NCI-H1694 (cell line): ENCODE results near the gene ING5.

Experiments
- DNase-seq: peaks from one replicate; lab custom pipeline; 2025; lab: John Stamatoyannopoulos, UW

Gene ING5

DNA sequence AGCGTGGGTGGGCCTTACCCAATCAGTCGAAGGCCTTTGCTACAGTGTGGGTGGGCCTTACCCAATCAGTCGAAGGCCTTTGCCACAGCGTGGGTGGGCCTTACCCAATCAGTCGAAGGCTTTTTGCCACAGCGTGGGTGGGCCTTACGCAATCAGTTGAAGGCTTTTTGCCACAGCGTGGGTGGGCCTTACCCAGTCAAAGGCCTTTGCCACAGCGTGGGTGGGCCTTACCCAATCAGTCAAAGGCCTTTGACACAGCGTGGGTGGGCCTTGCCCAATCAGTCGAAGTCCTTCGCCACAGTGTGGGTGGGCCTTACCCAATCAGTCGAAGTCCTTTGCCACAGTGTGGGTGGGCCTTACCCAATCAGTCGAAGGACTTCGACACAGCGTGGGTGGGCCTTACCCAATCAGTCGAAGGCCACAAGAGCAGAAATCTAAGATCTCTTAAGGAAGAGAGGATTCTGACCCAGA, 58.5 kb downstream of the ING5 start:
- DNase-seq = no peak

GRCh38 chr2:241762321-241762932, 60.6 kb downstream of the ING5 start:
- no peak for DNase-seq

GRCh38 chr2:241762933-241763369, 61.1 kb downstream of the ING5 start:
- no peak for DNase-seq

DNA sequence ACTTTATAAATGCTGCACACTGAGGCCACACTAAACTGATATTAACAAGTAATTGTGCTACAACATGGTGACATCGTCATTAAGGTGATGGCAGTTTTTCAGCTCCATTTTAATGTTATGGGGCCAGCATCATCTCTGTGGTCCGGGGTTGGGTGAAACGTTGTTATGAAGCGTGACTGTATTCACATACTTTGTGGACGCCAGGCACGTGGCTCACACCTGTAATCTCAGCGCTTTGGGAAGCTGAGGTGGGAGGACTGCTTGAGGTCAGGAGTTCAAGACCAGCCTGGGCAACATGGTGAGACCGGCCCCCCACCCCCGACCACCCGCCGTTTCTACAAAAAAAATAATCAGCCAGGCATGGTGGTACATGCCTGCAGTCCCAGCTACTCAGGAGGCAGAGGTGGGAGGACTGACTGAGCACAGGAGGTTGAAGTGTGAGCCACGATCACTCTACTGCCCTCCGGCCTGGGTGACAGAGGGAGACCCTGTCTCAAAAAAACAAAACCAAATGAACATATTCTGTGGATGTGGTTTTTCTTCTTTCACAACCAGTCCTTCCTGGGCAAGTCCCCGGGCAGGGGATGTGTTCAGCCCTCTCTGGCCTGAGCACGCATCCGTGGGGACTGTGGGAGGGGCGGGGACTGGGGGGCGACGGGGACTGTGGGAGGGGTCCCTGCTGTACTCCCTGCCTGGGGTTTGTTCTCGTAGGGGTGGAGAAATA, 61.9 kb downstream of the ING5 start:
- DNase-seq = no peak

DNA sequence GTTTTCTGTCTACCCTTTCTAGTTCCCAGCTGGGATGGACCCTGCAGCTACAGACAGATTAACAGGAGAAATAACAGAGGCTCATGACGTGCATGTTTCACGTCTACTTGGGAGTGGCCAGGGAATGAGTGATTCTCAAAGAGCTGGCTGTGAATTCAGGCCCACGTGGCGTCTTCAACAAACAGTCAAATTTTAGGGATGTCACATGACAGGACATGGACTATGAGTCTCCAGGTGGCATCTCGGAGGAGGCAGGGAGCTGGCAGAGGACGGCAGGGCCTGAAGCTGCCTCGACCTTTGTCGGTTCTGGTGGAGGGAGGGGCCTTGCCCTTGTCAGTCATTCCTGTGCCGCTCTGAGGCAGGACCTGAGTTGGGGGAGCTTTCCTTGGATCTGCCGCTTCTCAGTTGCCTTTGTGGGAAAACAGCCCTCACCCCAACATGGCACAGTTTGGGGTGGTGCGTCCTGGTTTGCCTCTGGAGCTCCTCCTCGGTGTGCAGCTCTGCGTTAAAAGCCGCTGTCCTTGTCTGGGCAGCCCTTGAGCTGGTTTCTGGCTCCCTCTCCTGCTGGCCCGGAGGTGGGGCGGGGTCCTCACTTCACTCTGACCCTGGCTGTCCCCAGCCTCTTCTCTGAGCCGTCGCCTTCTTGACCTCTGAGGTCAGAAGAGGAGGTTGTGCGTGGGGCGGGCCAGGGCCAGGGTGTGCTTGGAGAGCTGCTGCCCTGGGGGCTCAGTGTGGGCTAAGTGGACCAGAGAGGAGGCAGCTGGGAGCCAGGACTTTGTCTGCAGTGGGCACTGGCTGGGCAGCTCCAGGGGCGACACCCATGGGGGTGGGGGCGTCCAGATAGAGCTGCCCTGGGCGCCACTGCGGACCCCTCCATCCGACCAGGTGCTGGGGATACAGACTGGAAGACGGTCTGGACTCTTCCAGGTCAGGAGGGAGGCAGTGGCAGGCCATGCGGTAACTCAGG, 62.7 kb downstream of the ING5 start:
- no peak for DNase-seq

DNA sequence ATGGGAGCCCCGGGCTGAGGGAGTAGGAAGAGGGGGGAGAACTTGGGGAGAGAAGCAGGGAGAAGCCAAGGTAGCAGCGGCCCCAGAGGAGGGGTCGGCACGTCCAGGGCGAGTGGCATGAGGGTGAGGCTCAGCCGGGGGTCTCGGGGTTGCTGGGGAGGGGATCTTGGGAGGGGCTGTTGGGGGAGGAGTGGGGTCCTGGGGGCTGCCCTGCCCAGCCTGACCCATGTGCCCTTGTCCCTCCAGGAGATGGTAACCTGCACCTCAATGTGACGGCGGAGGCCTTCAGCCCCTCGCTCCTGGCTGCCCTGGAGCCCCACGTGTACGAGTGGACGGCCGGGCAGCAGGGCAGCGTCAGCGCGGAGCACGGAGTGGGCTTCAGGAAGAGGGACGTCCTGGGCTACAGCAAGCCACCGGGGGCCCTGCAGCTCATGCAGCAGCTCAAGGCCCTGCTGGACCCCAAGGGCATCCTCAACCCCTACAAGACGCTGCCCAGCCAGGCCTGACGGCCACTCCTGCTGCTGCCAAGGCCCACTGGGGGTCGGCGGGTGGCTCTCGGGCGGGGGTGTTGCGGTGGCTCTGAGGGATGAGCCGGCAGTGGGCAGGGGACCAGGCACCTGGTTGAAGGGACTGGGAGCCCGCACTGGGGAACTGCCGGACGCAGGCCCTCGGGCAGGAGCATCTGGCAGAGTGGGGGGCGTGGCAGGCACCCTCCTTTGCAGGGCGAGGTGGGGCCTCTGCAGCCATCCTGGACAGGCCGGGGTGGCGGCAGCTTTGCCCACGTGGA, 65.8 kb downstream of the ING5 start:
- no peak for DNase-seq

- no peak for DNase-seq
These were observed 66.4 kb downstream of the ING5 start for GRCh38 chr2:241768251-241768711.

- DNase-seq = no peak
These were observed 67.0 kb downstream of the ING5 start for GRCh38 chr2:241768850-241769249.

GRCh38 chr2:241769819-241770184, 68.0 kb downstream of the ING5 start:
- no peak for DNase-seq

GRCh38 chr2:241770185-241770935, 68.5 kb downstream of the ING5 start:
- DNase-seq = no peak

- no peak for DNase-seq
These were observed 69.1 kb downstream of the ING5 start for GRCh38 chr2:241770936-241771285.

GRCh38 chr2:241771286-241772062, 69.6 kb downstream of the ING5 start:
- DNase-seq = no peak

- DNase-seq = no peak
These were observed 70.2 kb downstream of the ING5 start for GRCh38 chr2:241772063-241772499.

- no peak for DNase-seq
These were observed 71.9 kb downstream of the ING5 start for GRCh38 chr2:241773511-241774418.

GRCh38 chr2:241774419-241775222, 72.8 kb downstream of the ING5 start:
- no peak for DNase-seq

DNA sequence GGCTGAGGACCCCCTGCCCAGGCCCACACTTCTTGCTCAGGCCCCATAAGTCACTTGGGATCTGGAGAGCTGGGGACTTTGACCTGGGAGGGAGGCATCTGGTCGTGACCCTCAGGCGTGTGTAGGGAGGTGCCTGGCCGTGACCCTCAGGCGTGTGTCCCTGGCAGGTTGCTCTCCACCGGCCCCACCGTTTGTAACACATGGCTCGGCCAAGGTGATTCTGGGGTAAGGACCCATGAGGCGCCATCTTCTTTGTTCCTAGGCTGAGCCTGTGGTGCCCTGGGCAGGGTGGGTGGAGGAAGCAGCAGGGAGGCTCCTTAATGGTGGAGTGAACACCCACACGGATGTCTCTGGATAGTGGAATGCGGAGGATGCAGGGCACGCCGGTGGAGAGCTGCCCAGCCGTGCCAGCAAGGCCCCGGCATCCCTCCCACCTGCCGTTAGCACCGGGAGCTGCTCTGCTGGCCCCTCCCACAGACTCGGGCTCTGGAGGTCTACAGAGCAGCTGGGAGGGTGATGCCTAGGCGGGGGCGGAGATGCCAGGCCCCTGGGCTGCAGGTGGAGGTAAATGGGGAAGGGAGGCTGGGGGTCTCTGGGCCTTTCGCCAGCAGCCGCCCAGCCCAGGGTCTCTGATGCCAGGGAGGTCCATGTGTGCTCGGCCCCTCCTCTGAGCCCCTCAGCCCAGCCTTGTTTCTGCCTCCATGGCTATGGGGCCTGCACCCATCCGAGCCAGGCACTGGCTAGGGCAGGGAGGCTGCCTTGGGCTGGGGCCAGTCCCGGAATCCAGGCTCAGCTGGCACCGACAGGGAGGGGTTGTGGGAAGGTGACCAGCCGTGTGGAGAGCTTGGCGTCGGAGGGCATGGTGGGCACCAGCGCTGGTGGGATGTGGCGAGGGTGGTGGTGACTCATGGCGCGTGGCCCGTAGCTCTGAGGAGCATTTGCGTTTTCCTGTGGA, 73.7 kb downstream of the ING5 start:
- DNase-seq = no peak
